Lung (tissue), 12 donors: ENCODE measurements around the gene TBC1D22A. TPM values are rescaled to one million over a fixed set of nuclear protein-coding genes. Genes with fewer than 3 reads are reported as not detected.

Experiments used
- ATAC-seq: fragments of 200-7000 bp; cut with Tn5 transposase; one replicate; pipeline ENCODE4 v1.9.1; 2020; ENCODE audit warnings: moderate number of reproducible peaks; ENCODE audit not compliant: insufficient read depth, low FRiP score
- DNase-seq, 3 donors: peaks; one replicate each; pipeline ENCODE4 v3.0.0-alpha.2; 2013 to 2017
- H3K27ac ChIP-seq, 2 donors: one replicate each; pipeline ENCODE4 v1.5.1; 2013; ENCODE audit warnings: mild to moderate bottlenecking in 2 of 2, moderate library complexity in 2 of 2, control low read depth in 1 of 2, inconsistent platforms in 1 of 2, low read depth in 1 of 2, low read length in 1 of 2
- H3K27me3 ChIP-seq, 3 donors: one replicate each; pipeline ENCODE4 v1.5.1; 2013; ENCODE audit warnings: low read length in 2 of 3; ENCODE audit not compliant: control insufficient read depth in 3 of 3, insufficient read depth in 3 of 3
- H3K36me3 ChIP-seq, 4 donors: one replicate each; pipeline ENCODE4 v1.5.1; 2013; ENCODE audit warnings: low read length in 4 of 4, mild to moderate bottlenecking in 1 of 4, moderate library complexity in 1 of 4; ENCODE audit not compliant: control insufficient read depth in 4 of 4, insufficient read depth in 4 of 4
- H3K4me1 ChIP-seq, 5 donors: one replicate each; pipeline ENCODE4 v1.5.1; 2013; ENCODE audit warnings: low read length in 5 of 5, mild to moderate bottlenecking in 2 of 5, moderate library complexity in 1 of 5; ENCODE audit not compliant: control insufficient read depth in 5 of 5, insufficient read depth in 5 of 5
- H3K4me3 ChIP-seq: one replicate; pipeline ENCODE4 v1.5.1; 2013; ENCODE audit warnings: mild to moderate bottlenecking, control low read depth, moderate library complexity
- H3K9ac ChIP-seq, 2 donors: one replicate each; pipeline ENCODE4 v1.5.1; 2013; ENCODE audit warnings: low read length in 2 of 2, control low read depth in 1 of 2; ENCODE audit not compliant: insufficient read depth in 1 of 2
- H3K9me3 ChIP-seq, 4 donors: one replicate each; pipeline ENCODE4 v1.5.1; 2013; ENCODE audit warnings: low read length in 3 of 4, mild to moderate bottlenecking in 1 of 4, moderate library complexity in 1 of 4; ENCODE audit not compliant: control insufficient read depth in 4 of 4, insufficient read depth in 3 of 4
- WGBS, 2 donors: extraction: QIAGEN DNeasy Blood & Tissue Kit; methylation state at CpG; one replicate each; pipeline ENCODE4 v1.1.7; 2013; 5-methylcytosine and 5-hydroxymethylcytosine counted together
- polyA plus RNA-seq, 2 donors: library from polyadenylated mRNA; stranded (reverse); fragments of 200-250 nt; gene quantifications; one replicate each; pipeline ENCODE4 v1.2.1, GENCODE V29; 2013
- total RNA-seq, 2 donors: library from RNA; depleted of rRNA in 1 of 2; stranded (reverse); fragments of >200 nt in 1 of 2; gene quantifications; one replicate each; pipeline ENCODE4 v1.2.1, GENCODE V29; 2014 to 2021
- TF ChIP-seq, protein P1 (sequence below): IDR thresholded peaks from 2 replicates; pipeline ENCODE4 v1.5.1; 2012; ENCODE audit warnings: mild to moderate bottlenecking; ENCODE audit errors: control extremely low read depth, extremely low read depth
- donor health status: control.
- donor health status: control.
- donor health status: Bipolar disorder and iron deficiency.
- donor health status: healthy.
- donor health status: DM: yes; HTN: yes; CAD: no.

Gene TBC1D22A
- total and polyA plus RNA-seq, 4 donors = 20.2 to 38.4 (median 21.0) TPM

DNA sequence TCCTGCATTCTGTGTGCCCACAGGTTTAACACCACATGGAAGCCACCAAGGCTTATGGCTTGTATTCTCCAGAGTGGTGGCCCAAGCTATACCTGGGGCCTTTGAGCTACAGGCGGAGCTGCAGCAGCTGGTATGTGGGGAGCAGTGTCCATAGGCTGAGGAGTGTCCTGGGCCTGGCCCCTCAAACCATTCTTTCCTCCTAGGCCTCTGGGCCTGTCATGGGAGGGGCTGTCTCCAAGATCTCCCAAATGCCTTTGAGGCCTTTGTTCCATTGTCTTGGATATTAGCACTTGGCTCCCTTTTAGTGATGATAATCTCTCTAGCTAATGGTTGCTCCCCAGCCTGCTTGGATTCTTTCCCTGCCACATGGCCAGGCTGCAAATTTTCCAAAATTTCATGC, 6.4 kb upstream of the TBC1D22A start:
- H3K4me3 ChIP-seq = no peak overlapping the region
- peaks cover 0 to 4% (median 0%) of the 10 kb centered on the region in 4 donors for H3K36me3 ChIP-seq
- 96 to 100% methylated on average over 1 of the region's 1 CpG for WGBS, 2 donors
- no peaks in the 10 kb centered on the region for H3K27me3 ChIP-seq
- no peak overlapping the region for H3K9ac ChIP-seq
- H3K27ac ChIP-seq = no peak overlapping the region
- ATAC-seq = no peak
- peaks cover 2 to 32% (median 16%) of the 10 kb centered on the region in 5 donors for H3K4me1 ChIP-seq
- TF ChIP-seq, protein P1, sequence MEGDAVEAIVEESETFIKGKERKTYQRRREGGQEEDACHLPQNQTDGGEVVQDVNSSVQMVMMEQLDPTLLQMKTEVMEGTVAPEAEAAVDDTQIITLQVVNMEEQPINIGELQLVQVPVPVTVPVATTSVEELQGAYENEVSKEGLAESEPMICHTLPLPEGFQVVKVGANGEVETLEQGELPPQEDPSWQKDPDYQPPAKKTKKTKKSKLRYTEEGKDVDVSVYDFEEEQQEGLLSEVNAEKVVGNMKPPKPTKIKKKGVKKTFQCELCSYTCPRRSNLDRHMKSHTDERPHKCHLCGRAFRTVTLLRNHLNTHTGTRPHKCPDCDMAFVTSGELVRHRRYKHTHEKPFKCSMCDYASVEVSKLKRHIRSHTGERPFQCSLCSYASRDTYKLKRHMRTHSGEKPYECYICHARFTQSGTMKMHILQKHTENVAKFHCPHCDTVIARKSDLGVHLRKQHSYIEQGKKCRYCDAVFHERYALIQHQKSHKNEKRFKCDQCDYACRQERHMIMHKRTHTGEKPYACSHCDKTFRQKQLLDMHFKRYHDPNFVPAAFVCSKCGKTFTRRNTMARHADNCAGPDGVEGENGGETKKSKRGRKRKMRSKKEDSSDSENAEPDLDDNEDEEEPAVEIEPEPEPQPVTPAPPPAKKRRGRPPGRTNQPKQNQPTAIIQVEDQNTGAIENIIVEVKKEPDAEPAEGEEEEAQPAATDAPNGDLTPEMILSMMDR = no peak
- H3K9me3 ChIP-seq = no peaks in the 10 kb centered on the region
- DNase-seq = no peak

DNA sequence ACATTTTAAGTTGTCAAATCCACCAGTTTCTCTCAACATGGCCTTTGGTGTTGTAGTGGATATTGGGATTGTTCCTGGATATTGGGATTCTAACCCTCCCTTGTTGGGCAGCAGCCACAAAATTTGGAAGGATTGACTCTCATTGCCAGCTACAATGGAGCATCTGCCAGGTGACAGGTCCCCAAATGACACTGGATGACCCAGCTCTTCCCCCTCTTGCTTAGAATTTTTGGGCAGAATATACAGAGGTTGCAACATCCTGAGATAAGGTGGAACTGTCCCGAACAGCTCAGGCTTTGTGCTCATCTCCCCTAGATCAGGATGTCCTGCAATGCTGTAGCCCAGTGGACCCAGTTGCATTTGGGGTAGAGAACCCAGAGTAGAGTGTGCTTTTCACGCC, 5.3 kb upstream of the TBC1D22A start:
- H3K27ac ChIP-seq = no peak overlapping the region
- H3K9me3 ChIP-seq = no peaks in the 10 kb centered on the region
- TF ChIP-seq, protein P1 = no peak
- no peak for DNase-seq
- ATAC-seq = no peak
- no peak overlapping the region for H3K9ac ChIP-seq
- no peaks in the 10 kb centered on the region for H3K27me3 ChIP-seq
- peaks cover 0 to 4% (median 0%) of the 10 kb centered on the region in 4 donors for H3K36me3 ChIP-seq
- 78 to 92% methylated on average over 2 of the region's 2 CpGs for WGBS, 2 donors
- peaks cover 0 to 26% (median 17%) of the 10 kb centered on the region in 5 donors for H3K4me1 ChIP-seq
- H3K4me3 ChIP-seq = no peak overlapping the region

DNA sequence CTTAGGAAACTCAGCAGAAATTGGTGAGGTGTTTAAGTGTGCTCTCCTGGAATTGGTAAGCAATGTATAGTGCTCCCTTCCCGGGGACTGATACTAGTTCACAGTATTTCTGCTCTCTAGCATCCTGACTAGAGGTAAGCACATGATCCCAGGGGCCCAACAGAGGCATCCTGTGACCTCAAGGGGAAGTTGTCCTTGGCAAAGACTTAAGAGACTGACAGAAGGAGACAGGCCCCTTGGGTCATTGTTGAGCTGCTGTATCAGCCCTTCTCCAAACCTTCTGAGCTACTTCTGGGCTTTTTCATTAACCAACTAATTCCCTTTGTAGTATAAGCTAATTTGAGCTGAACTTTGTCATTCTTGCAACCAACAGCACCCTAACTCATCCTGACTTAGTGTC, 4.3 kb upstream of the TBC1D22A start:
- TF ChIP-seq, protein P1 = no peak
- 54 to 78% methylated on average over 1 of the region's 1 CpG for WGBS, 2 donors
- peaks cover under 1 to 28% (median 16%) of the 10 kb centered on the region in 5 donors for H3K4me1 ChIP-seq

DNA sequence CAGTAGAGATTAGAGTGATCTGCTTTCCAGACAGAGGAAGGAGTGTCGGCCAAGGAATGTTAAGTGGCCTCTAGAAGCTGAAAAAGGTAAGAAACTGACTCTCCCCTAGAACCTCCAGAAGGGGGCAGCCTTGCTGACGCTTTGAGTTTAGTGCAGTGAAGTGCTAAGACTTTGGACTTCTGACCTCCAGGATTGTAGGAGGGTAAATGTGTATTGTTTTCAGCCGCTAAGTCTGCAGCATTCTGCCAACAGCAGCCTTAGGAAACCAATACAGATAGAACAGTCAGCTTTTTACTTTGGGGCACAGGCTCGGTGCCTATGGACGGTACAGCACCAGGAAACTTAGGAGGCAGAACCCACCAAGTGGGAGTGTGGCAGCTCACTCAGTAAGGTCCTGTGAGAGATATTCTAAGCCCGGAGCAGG, 3.6 kb upstream of the TBC1D22A start:
- H3K9ac ChIP-seq = no peak overlapping the region
- H3K4me3 ChIP-seq = no peak overlapping the region
- DNase-seq = peak; percentile 66 to 79 (median 69)
- H3K27ac ChIP-seq = peak overlapping the region in 1 of 2 donors; percentile 64
- TF ChIP-seq, protein P1 = peak; percentile 60
- no peaks in the 10 kb centered on the region for H3K27me3 ChIP-seq
- 39 to 49% methylated on average over 6 of the region's 6 CpGs for WGBS, 2 donors
- no peaks in the 10 kb centered on the region for H3K9me3 ChIP-seq
- peaks cover 0 to 4% (median 0%) of the 10 kb centered on the region in 4 donors for H3K36me3 ChIP-seq
- H3K4me1 ChIP-seq = peaks cover 4 to 27% (median 12%) of the 10 kb centered on the region in 5 donors
- no peak for ATAC-seq

More for the DNA sequence above, 4.3 kb upstream of the TBC1D22A start:
- no peak overlapping the region for H3K9ac ChIP-seq
- no peak overlapping the region for H3K27ac ChIP-seq
- DNase-seq = no peak
- H3K9me3 ChIP-seq = no peaks in the 10 kb centered on the region
- no peak for ATAC-seq
- H3K4me3 ChIP-seq = no peak overlapping the region
- H3K36me3 ChIP-seq = peaks cover 0 to 4% (median 0%) of the 10 kb centered on the region in 4 donors
- H3K27me3 ChIP-seq = no peaks in the 10 kb centered on the region
